Lung (tissue), 12 donors: ENCODE measurements around the gene KIAA0319L. TPM values are rescaled to one million over a fixed set of nuclear protein-coding genes. Genes with fewer than 3 reads are reported as not detected.

Experiments
- ATAC-seq: fragments of 200-7000 bp; cut with Tn5 transposase; one replicate; pipeline ENCODE4 v1.9.1; 2020; ENCODE audit warnings: moderate number of reproducible peaks; ENCODE audit not compliant: insufficient read depth, low FRiP score
- DNase-seq, 3 donors: peaks; one replicate each; pipeline ENCODE4 v3.0.0-alpha.2; 2013 to 2017
- H3K27ac ChIP-seq, 2 donors: one replicate each; pipeline ENCODE4 v1.5.1; 2013; ENCODE audit warnings: mild to moderate bottlenecking in 2 of 2, moderate library complexity in 2 of 2, control low read depth in 1 of 2, inconsistent platforms in 1 of 2, low read depth in 1 of 2, low read length in 1 of 2
- H3K27me3 ChIP-seq, 3 donors: one replicate each; pipeline ENCODE4 v1.5.1; 2013; ENCODE audit warnings: low read length in 2 of 3; ENCODE audit not compliant: control insufficient read depth in 3 of 3, insufficient read depth in 3 of 3
- H3K36me3 ChIP-seq, 4 donors: one replicate each; pipeline ENCODE4 v1.5.1; 2013; ENCODE audit warnings: low read length in 4 of 4, mild to moderate bottlenecking in 1 of 4, moderate library complexity in 1 of 4; ENCODE audit not compliant: control insufficient read depth in 4 of 4, insufficient read depth in 4 of 4
- H3K4me1 ChIP-seq, 5 donors: one replicate each; pipeline ENCODE4 v1.5.1; 2013; ENCODE audit warnings: low read length in 5 of 5, mild to moderate bottlenecking in 2 of 5, moderate library complexity in 1 of 5; ENCODE audit not compliant: control insufficient read depth in 5 of 5, insufficient read depth in 5 of 5
- H3K4me3 ChIP-seq: one replicate; pipeline ENCODE4 v1.5.1; 2013; ENCODE audit warnings: mild to moderate bottlenecking, control low read depth, moderate library complexity
- H3K9ac ChIP-seq, 2 donors: one replicate each; pipeline ENCODE4 v1.5.1; 2013; ENCODE audit warnings: low read length in 2 of 2, control low read depth in 1 of 2; ENCODE audit not compliant: insufficient read depth in 1 of 2
- H3K9me3 ChIP-seq, 4 donors: one replicate each; pipeline ENCODE4 v1.5.1; 2013; ENCODE audit warnings: low read length in 3 of 4, mild to moderate bottlenecking in 1 of 4, moderate library complexity in 1 of 4; ENCODE audit not compliant: control insufficient read depth in 4 of 4, insufficient read depth in 3 of 4
- CTCF ChIP-seq: IDR thresholded peaks from 2 replicates; pipeline ENCODE4 v1.5.1; 2012; ENCODE audit warnings: mild to moderate bottlenecking; ENCODE audit errors: control extremely low read depth, extremely low read depth
- WGBS, 2 donors: extraction: QIAGEN DNeasy Blood & Tissue Kit; methylation state at CpG; one replicate each; pipeline ENCODE4 v1.1.7; 2013; 5-methylcytosine and 5-hydroxymethylcytosine counted together
- polyA plus RNA-seq, 2 donors: library from polyadenylated mRNA; stranded (reverse); fragments of 200-250 nt; gene quantifications; one replicate each; pipeline ENCODE4 v1.2.1, GENCODE V29; 2013
- total RNA-seq, 2 donors: library from RNA; depleted of rRNA in 1 of 2; stranded (reverse); fragments of >200 nt in 1 of 2; gene quantifications; one replicate each; pipeline ENCODE4 v1.2.1, GENCODE V29; 2014 to 2021
- donor health status: control.
- donor health status: control.
- donor health status: Bipolar disorder and iron deficiency.
- donor health status: healthy.
- donor health status: DM: yes; HTN: yes; CAD: no.

The KIAA0319L gene
- total and polyA plus RNA-seq, 4 donors, result 20.3 to 121 (median 60.9) TPM

GRCh38 chr1:35575416-35575958 is 18.3 kb upstream of the KIAA0319L start:
- no peak for ATAC-seq
- Histone ChIP-seq H3K4me1 (peaks cover 0 to 28% (median 17%) of the 10 kb centered on the region in 5 donors), H3K9me3 (peaks cover 0 to 6% (median 0%) of the 10 kb centered on the region in 4 donors), H3K9ac (no peak overlapping the region), H3K4me3 (no peak overlapping the region), H3K27me3 (peaks cover 0 to 62% (median 58%) of the 10 kb centered on the region in 3 donors), H3K27ac (peak overlapping the region in 1 of 2 donors; percentile 54), H3K36me3 (no peaks in the 10 kb centered on the region)
- 73 to 77% methylated on average over 5 of the region's 5 CpGs for WGBS, 2 donors
- no peak for TF ChIP-seq CTCF
- DNase-seq, result no peak

- H3K9ac ChIP-seq, result no peak overlapping the region
- 72 to 74% methylated on average over 30 of the region's 30 CpGs for WGBS, 2 donors
- H3K27ac ChIP-seq, result peak overlapping the region in 1 of 2 donors; percentile 35
- H3K36me3 ChIP-seq, result no peaks in the 10 kb centered on the region
- peaks cover 0 to 62% (median 62%) of the 10 kb centered on the region in 3 donors for H3K27me3 ChIP-seq
- no peak for ATAC-seq
- DNase-seq, result peak; percentile 50 to 82 (median 55)
- H3K4me3 ChIP-seq, result no peak overlapping the region
- H3K9me3 ChIP-seq, result peaks cover 0 to 6% (median 0%) of the 10 kb centered on the region in 4 donors
- TF ChIP-seq CTCF, result no peak
- peaks cover 0 to 28% (median 17%) of the 10 kb centered on the region in 5 donors for H3K4me1 ChIP-seq
Measured at GRCh38 chr1:35574655-35575415, 17.6 kb upstream of the KIAA0319L start.

- no peaks in the 10 kb centered on the region for H3K36me3 ChIP-seq
- peaks cover 0 to 28% (median 19%) of the 10 kb centered on the region in 5 donors for H3K4me1 ChIP-seq
- no peak for ATAC-seq
- DNase-seq, result no peak
- no peak for TF ChIP-seq CTCF
- 61 to 86% methylated on average over 44 to 48 of the region's 48 CpGs for WGBS, 2 donors
- H3K9me3 ChIP-seq, result peaks cover 0 to 6% (median 0%) of the 10 kb centered on the region in 4 donors
- no peak overlapping the region for H3K4me3 ChIP-seq
- H3K9ac ChIP-seq, result no peak overlapping the region
- peaks cover 0 to 64% (median 62%) of the 10 kb centered on the region in 3 donors for H3K27me3 ChIP-seq
- H3K27ac ChIP-seq, result no peak overlapping the region
Measured at GRCh38 chr1:35574125-35574654, 17.0 kb upstream of the KIAA0319L start.
